NT2/D1 (cell line): ENCODE results near the gene RPP21.

ENCODE experiments used
- DNase-seq: peaks from one replicate; pipeline ENCODE4 v3.0.0-alpha.2; 2011; ENCODE audit warnings: low read depth, low spot score
- H3K27me3 ChIP-seq: 2 replicates; pipeline ENCODE4 v1.6.0; 2011; ENCODE audit warnings: mild to moderate bottlenecking; ENCODE audit not compliant: insufficient read length, insufficient read depth
- H3K36me3 ChIP-seq: 2 replicates; pipeline ENCODE4 v1.6.1; 2011; ENCODE audit warnings: mild to moderate bottlenecking, low read length, mixed read lengths; ENCODE audit not compliant: insufficient read depth, insufficient read length
- H3K4me1 ChIP-seq: 2 replicates; pipeline ENCODE4 v1.5.1; 2011; ENCODE audit not compliant: insufficient read depth, insufficient read length
- H3K4me3 ChIP-seq: 2 replicates; pipeline ENCODE4 v1.5.1; 2011; ENCODE audit warnings: low read depth; ENCODE audit not compliant: insufficient read length
- H3K9ac ChIP-seq: 2 replicates; pipeline ENCODE4 v1.6.0; 2011; ENCODE audit warnings: low read depth; ENCODE audit not compliant: insufficient read length
- H3K9me3 ChIP-seq: 2 replicates; pipeline ENCODE4 v1.5.1; 2011; ENCODE audit warnings: mild to moderate bottlenecking, low read length; ENCODE audit not compliant: insufficient read depth
- SUZ12 ChIP-seq: IDR thresholded peaks from 2 replicates; pipeline ENCODE4 v1.6.1; 2011; ENCODE audit not compliant: insufficient read length, insufficient read depth; ENCODE audit errors: extremely low read depth
- YY1 ChIP-seq: IDR thresholded peaks from 2 replicates; pipeline ENCODE4 v1.6.1; 2011; ENCODE audit not compliant: insufficient read length, insufficient read depth
- ZNF274 ChIP-seq: IDR thresholded peaks from 2 replicates; pipeline ENCODE4 v1.6.1; 2011; ENCODE audit warnings: mild to moderate bottlenecking, low read depth, low read length

Gene RPP21

DNA sequence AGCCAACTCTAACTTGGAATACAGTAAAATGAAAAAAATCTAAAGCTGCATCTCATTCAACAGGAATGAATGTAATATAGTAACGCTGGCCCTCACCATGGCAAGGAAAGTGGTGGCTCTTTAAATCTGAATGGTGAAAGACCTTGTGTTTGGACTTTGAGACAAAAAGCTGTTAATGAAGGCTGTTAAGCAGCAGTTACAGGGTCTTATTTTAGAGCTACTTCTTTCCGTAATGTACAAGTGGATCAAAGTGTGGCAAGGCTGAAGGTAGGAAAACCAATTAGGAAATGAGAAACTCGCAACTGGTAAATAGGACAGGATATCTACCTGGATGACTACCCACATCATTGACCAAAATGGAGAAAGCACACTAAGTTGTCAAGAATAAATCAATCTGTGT lies 29.8 kb upstream of the RPP21 start:
- H3K4me1 ChIP-seq = no peaks in the 10 kb centered on the region
- TF ChIP-seq ZNF274 = no peak
- no peak for TF ChIP-seq YY1
- TF ChIP-seq SUZ12 = no peak
- no peak overlapping the region for H3K4me3 ChIP-seq
- H3K9me3 ChIP-seq = no peaks in the 10 kb centered on the region
- no peak for DNase-seq
- no peak overlapping the region for H3K9ac ChIP-seq
- H3K27me3 ChIP-seq = no peaks in the 10 kb centered on the region
- peaks cover 72% of the 10 kb centered on the region for H3K36me3 ChIP-seq

GRCh38 chr6:30317913-30318589 lies 26.9 kb upstream of the RPP21 start:
- Histone ChIP-seq H3K4me1 (no peaks in the 10 kb centered on the region), H3K9me3 (no peaks in the 10 kb centered on the region), H3K9ac (no peak overlapping the region), H3K36me3 (peaks cover 63% of the 10 kb centered on the region), H3K4me3 (no peak overlapping the region), H3K27me3 (no peaks in the 10 kb centered on the region)
- no peak for DNase-seq
- no peak for TF ChIP-seq ZNF274
- no peak for TF ChIP-seq YY1
- no peak for TF ChIP-seq SUZ12

DNA sequence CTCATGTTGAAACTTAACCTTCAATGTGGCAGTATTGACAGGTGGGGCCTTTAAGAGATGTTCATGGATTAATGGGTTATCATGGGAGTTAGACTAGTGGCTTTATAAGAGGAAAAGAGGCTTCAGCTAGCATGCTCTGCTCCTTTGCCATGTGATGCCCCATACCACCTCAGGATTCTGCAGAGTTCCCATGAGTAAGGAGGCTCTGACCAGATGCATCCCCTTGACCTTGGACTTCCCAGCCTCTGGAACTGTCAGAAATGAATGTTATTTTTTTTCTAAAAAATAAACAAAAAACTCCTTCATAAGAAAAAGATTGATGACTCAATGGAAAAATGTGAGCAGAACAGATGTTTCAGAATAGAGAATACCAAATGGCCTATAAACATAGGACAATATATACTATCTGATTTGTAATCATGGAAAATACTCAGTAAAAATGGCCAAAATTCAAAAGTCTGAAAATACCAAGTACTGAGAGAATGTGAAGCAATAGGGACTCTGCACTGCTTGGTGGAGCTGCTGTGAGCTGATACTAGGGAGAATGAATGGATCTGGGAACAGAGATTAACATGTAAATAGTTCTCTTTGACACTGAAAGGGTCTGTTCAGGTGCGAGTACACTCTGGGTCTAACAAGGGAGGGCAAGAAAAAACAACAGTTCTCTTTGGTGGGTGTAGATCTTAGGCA lies 25.7 kb upstream of the RPP21 start:
- TF ChIP-seq SUZ12 (no peak), YY1 (no peak), ZNF274 (no peak)

GRCh38 chr6:30321692-30322388 lies 23.1 kb upstream of the RPP21 start:
- Histone ChIP-seq H3K36me3 (peaks cover 28% of the 10 kb centered on the region), H3K9me3 (no peaks in the 10 kb centered on the region), H3K27me3 (no peaks in the 10 kb centered on the region), H3K4me1 (no peaks in the 10 kb centered on the region), H3K4me3 (no peak overlapping the region), H3K9ac (no peak overlapping the region)
- TF ChIP-seq ZNF274 (no peak), SUZ12 (no peak), YY1 (no peak)
- no peak for DNase-seq

More for the DNA sequence above, 25.7 kb upstream of the RPP21 start:
- Histone ChIP-seq H3K4me3 (no peak overlapping the region), H3K27me3 (no peaks in the 10 kb centered on the region), H3K36me3 (peaks cover 51% of the 10 kb centered on the region), H3K9ac (no peak overlapping the region), H3K4me1 (no peaks in the 10 kb centered on the region), H3K9me3 (no peaks in the 10 kb centered on the region)
- DNase-seq = peak; percentile 42

GRCh38 chr6:30322527-30323501 lies 22.1 kb upstream of the RPP21 start:
- Histone ChIP-seq H3K4me3 (no peak overlapping the region), H3K9ac (no peak overlapping the region), H3K27me3 (no peaks in the 10 kb centered on the region), H3K9me3 (no peaks in the 10 kb centered on the region), H3K36me3 (peaks cover 25% of the 10 kb centered on the region), H3K4me1 (peaks cover 2% of the 10 kb centered on the region)
- DNase-seq = no peak
- TF ChIP-seq YY1 = no peak
- TF ChIP-seq ZNF274 = no peak
- no peak for TF ChIP-seq SUZ12

DNA sequence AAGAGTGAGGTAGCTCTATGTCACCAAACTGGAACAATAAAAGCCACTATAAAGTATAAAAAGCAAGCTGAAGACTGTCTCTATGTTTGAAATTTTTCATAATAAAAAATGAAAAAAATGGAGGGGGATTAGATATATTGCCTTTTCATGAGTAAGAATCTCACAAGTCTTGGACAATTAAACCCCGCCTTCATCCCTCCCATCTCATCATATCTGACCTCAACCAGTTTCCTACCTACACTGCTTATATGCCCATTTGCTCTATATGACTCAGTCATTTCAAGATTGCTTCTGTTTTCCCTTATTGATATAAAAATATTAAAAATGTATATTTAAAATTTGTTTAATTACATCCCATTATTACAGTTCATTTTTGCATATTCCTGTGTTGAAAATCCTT lies 21.1 kb upstream of the RPP21 start:
- DNase-seq = no peak
- Histone ChIP-seq H3K4me3 (no peak overlapping the region), H3K9ac (no peak overlapping the region), H3K4me1 (peaks cover 2% of the 10 kb centered on the region), H3K9me3 (no peaks in the 10 kb centered on the region), H3K36me3 (peaks cover 20% of the 10 kb centered on the region), H3K27me3 (no peaks in the 10 kb centered on the region)
- TF ChIP-seq YY1 = no peak
- no peak for TF ChIP-seq ZNF274
- no peak for TF ChIP-seq SUZ12
